Heart left ventricle (tissue), 16 donors: ENCODE data around the gene CD40. TPM values are rescaled to one million over a fixed set of nuclear protein-coding genes. Genes with fewer than 3 reads are reported as not detected.

ENCODE experiments used
- ATAC-seq, 4 donors: fragments of 200-7000 bp; cut with Tn5 transposase; one replicate each; pipeline ENCODE4 v1.9.1; 2020 to 2022; ENCODE audit warnings: moderate library complexity in 4 of 4, mild to moderate bottlenecking in 3 of 4, moderate number of reproducible peaks in 1 of 4
- DNase-seq, 5 donors: peaks; one replicate each; pipeline ENCODE4 v3.0.0-alpha.2; 2020
- H3K27ac ChIP-seq, 12 donors: fragments of 200-600 bp; sonication (generic) in 4 of 12; one replicate each; pipeline versions ENCODE4 v1.5.0 to v1.8.0; 2016 to 2022; ENCODE audit warnings: mild to moderate bottlenecking in 2 of 12
- H3K27me3 ChIP-seq, 9 donors: fragments of 200-600 bp; sonication (generic) in 2 of 9; one replicate each; pipeline versions ENCODE4 v1.5.1 to v1.8.0; 2016 to 2022; ENCODE audit warnings: mild to moderate bottlenecking in 3 of 9
- H3K36me3 ChIP-seq, 9 donors: fragments of 200-600 bp; sonication (generic) in 2 of 9; one replicate each; pipeline versions ENCODE4 v1.5.0 to v1.8.0; 2018 to 2022; ENCODE audit warnings: mild to moderate bottlenecking in 2 of 9
- H3K4me1 ChIP-seq, 12 donors: fragments of 200-600 bp; sonication (generic) in 4 of 12; one replicate each; pipeline versions ENCODE4 v1.5.0 to v1.8.0; 2016 to 2022; ENCODE audit warnings: mild to moderate bottlenecking in 3 of 12
- H3K4me3 ChIP-seq, 12 donors: fragments of 200-600 bp; sonication (generic) in 4 of 12; one replicate each; pipeline versions ENCODE4 v1.5.0 to v1.8.0; 2017 to 2022; ENCODE audit warnings: mild to moderate bottlenecking in 9 of 12, moderate library complexity in 4 of 12
- H3K9me3 ChIP-seq, 12 donors: fragments of 200-600 bp; sonication (generic) in 4 of 12; one replicate each; pipeline versions ENCODE4 v1.5.0 to v1.8.0; 2016 to 2022; ENCODE audit warnings: mild to moderate bottlenecking in 1 of 12
- CTCF ChIP-seq, 12 donors: fragments of 200-600 bp; sonication (generic) in 4 of 12; IDR thresholded peaks; one replicate each; pipeline versions ENCODE4 v1.5.0 to v1.8.0; 2018 to 2022; ENCODE audit warnings: antibody characterized with exemption in 12 of 12, mild to moderate bottlenecking in 5 of 12
- POLR2A ChIP-seq, 2 donors: fragments of 450-650 bp; IDR thresholded peaks; one replicate each; pipeline ENCODE4 v1.6.1; 2017; ENCODE audit warnings: antibody characterized with exemption in 2 of 2, mild to moderate bottlenecking in 2 of 2, moderate library complexity in 2 of 2
- WGBS, 4 donors: extraction: QIAGEN DNeasy Blood & Tissue Kit in 2 of 4; methylation state at CpG; one replicate each; pipeline versions ENCODE4 v1.1.5 to v1.1.7; 2013 to 2018; 5-methylcytosine and 5-hydroxymethylcytosine counted together
- intact Hi-C, 10 donors: fragments of 100-400 bp; cut with DNase I; formaldehyde crosslinking; loops; one replicate each; pipeline versions ENCODE4 v1.11.1 to v1.14.2; 2022
- polyA plus RNA-seq, 2 donors: library from polyadenylated mRNA; stranded (reverse); fragments of 200-250 nt; gene quantifications; one replicate each; pipeline ENCODE4 v1.2.3, GENCODE V29; 2013
- total RNA-seq, 9 donors: library from RNA; depleted of rRNA in 2 of 9; stranded (reverse); fragments of >200 nt in 2 of 9; fragmentation: NEBNext Ultra II Directional in 3 of 9; extraction: Animal tissue kit (Norgen Biotek cat#: 25700) in 3 of 9; gene quantifications; one replicate each; pipeline versions ENCODE4 v1.1.0 to v1.2.4, GENCODE V29; 2016 to 2023
- donor health status: ischemic (EF 13 %, LVEDD 7.1; RV severe dilation, severe dysfunction).
- donor health status: healthy with polysubstance abuse.
- donor health status: DM: no; HTN: yes; CAD: no.
- donor health status: DM: no; HTN: no; CAD: no.
- donor health status: ischemic (EF 25% LVEDD 6.9; RV normal size, moderate dysfunction).
- donor health status: ischemic (EF 25% LVEDD 5.7; RV mildly dilated, moderate dysfunction).
- donor health status: healthy.
- donor health status: DM: yes; HTN: yes; CAD: no.
- donor health status: ischemic (EF 35%, LVEDD 5.7; RV mildly dilated, moderate dysfunction).
- donor health status: nonischemic (EF 11% LVEDD 7.7; RV severe dilation, severe dysfunction).
- donor health status: DM: yes; HTN: yes; CAD: no.
- donor health status: PGD.
- donor health status: ischemic (EF 29% LVEDD 5.4; RV normal size, mild dysfunction).
- donor health status: nonischemic (EF 23%, LVEDD 6.1; RV moderate dilation, normal function).

The CD40 gene
- total and polyA plus RNA-seq, 11 donors, result 3.5 to 38.3 (median 5.5) TPM

- DNase-seq (no peak), ATAC-seq (no peak)
- H3K4me1 ChIP-seq, result peaks cover 0 to 20% (median 9%) of the 10 kb centered on the region in 12 donors
- H3K27ac ChIP-seq, result no peak overlapping the region
- H3K4me3 ChIP-seq, result no peak overlapping the region
- peaks cover 4 to 50% (median 22%) of the 10 kb centered on the region in 9 donors for H3K27me3 ChIP-seq
- no peak for TF ChIP-seq CTCF (IDR thresholded peaks at IDR 0.05)
- no peak for TF ChIP-seq POLR2A (IDR thresholded peaks at IDR 0.05)
- H3K9me3 ChIP-seq, result no peaks in the 10 kb centered on the region
- intact Hi-C loops, result loop anchor here (2.0 to 10.0 kb wide), 10 partner anchors 38 to 551 kb away; partner anchors contain the start of genes CDH22 (in 5 of the 10) and TP53RK (in 1 of the 10)
- WGBS, 4 donors, result 69 to 79% (median 76%) methylated on average over 11 of the region's 11 CpGs
- H3K36me3 ChIP-seq, result peaks cover 0 to 3% (median 0%) of the 10 kb centered on the region in 9 donors
Measured at GRCh38 chr20:46133886-46134654, 16.0 kb downstream of the CD40 start.

GRCh38 chr20:46134716-46135115 is 16.6 kb downstream of the CD40 start:
- WGBS, 4 donors, result 77 to 81% (median 80%) methylated on average over 7 of the region's 7 CpGs
- no peaks in the 10 kb centered on the region for H3K9me3 ChIP-seq
- no peak overlapping the region for H3K4me3 ChIP-seq
- intact Hi-C loops, result loop anchor here in 8 of 10 donors (5.0 to 10.0 kb wide), 8 partner anchors 38 to 550 kb away; partner anchors contain the start of genes CDH22 (in 4 of the 8) and TP53RK (in 1 of the 8)
- ATAC-seq (no peak), DNase-seq (no peak)
- TF ChIP-seq POLR2A (IDR thresholded peaks at IDR 0.05) (no peak), CTCF (IDR thresholded peaks at IDR 0.05) (no peak)
- H3K4me1 ChIP-seq, result peaks cover 0 to 18% (median 8%) of the 10 kb centered on the region in 12 donors
- peaks cover 6 to 57% (median 26%) of the 10 kb centered on the region in 9 donors for H3K27me3 ChIP-seq
- H3K27ac ChIP-seq, result no peak overlapping the region
- H3K36me3 ChIP-seq, result no peaks in the 10 kb centered on the region

- peaks cover 6 to 70% (median 27%) of the 10 kb centered on the region in 9 donors for H3K27me3 ChIP-seq
- WGBS, 4 donors, result 37 to 57% (median 48%) methylated on average over 12 of the region's 12 CpGs
Measured at GRCh38 chr20:46135856-46136633, 17.9 kb downstream of the CD40 start.

More at GRCh38 chr20:46135856-46136633, 17.9 kb downstream of the CD40 start:
- ATAC-seq (no peak), DNase-seq (no peak)
- TF ChIP-seq CTCF (IDR thresholded peaks at IDR 0.05) (no peak), POLR2A (IDR thresholded peaks at IDR 0.05) (no peak)
- no peak overlapping the region for H3K4me3 ChIP-seq
- H3K4me1 ChIP-seq, result peaks cover 0 to 11% (median 0%) of the 10 kb centered on the region in 12 donors
- H3K9me3 ChIP-seq, result no peaks in the 10 kb centered on the region
- intact Hi-C loops, result loop anchor here in 3 of 10 donors (5.0 to 10.0 kb wide), 4 partner anchors 41 to 549 kb away; partner anchors contain the start of genes CDH22 (in 1 of the 3) and TP53RK (in 1 of the 3)
- no peak overlapping the region for H3K27ac ChIP-seq
- H3K36me3 ChIP-seq, result no peaks in the 10 kb centered on the region
